Measurements from ENCODE around the gene TMTC3.
"Not testable (repeated sequence)": the region's sequence is repeated elsewhere in the genome, so short reads cannot be mapped to it uniquely, and the experiment has no call there.

TMTC3 gene

GRCh38 chr12:88141774-88142609, at the start of gene TMTC3, which contains the start of gene CEP290:
TSS of gene TMTC3 (plus strand) at chr12:88142307. CDS start at chr12:88148316, 6,009 bp downstream.
TSS of gene CEP290 (minus strand) at chr12:88142088. CDS start at chr12:88141307, 781 bp downstream.
- peak; percentile 97 for DNase-seq

GRCh38 chr12:88092771-88093170, 49.3 kb upstream of the TMTC3 start:
- no peak for DNase-seq

- no peak for DNase-seq
Measured at GRCh38 chr12:88093573-88093972, 48.5 kb upstream of the TMTC3 start.

GRCh38 chr12:88108021-88108420, 34.1 kb upstream of the TMTC3 start:
- DNase-seq = no peak

GRCh38 chr12:88111074-88111652, 30.9 kb upstream of the TMTC3 start:
- DNase-seq = peak; percentile 20

GRCh38 chr12:88113871-88114270, 28.2 kb upstream of the TMTC3 start:
- DNase-seq = no peak

- no peak for DNase-seq
Measured at GRCh38 chr12:88122666-88123065, 19.4 kb upstream of the TMTC3 start.

- DNase-seq = no peak
Measured at GRCh38 chr12:88127099-88127498, 15.0 kb upstream of the TMTC3 start.

- DNase-seq = no peak
Measured at GRCh38 chr12:88127855-88128254, 14.3 kb upstream of the TMTC3 start.

- DNase-seq = no peak
Measured at GRCh38 chr12:88132392-88132791, 9.7 kb upstream of the TMTC3 start.

GRCh38 chr12:88133181-88133580, 8.9 kb upstream of the TMTC3 start:
- not testable (repeated sequence) for DNase-seq

GRCh38 chr12:88139711-88140110, 2.4 kb upstream of the TMTC3 start:
- DNase-seq = not testable (repeated sequence)

- DNase-seq = no peak
Measured at GRCh38 chr12:88141425-88141773, 708 bp upstream of the TMTC3 start.

GRCh38 chr12:88142610-88142991, 494 bp downstream of the TMTC3 start:
- peak; percentile 4 for DNase-seq

- no peak for DNase-seq
Measured at GRCh38 chr12:88144037-88144436, 1.9 kb downstream of the TMTC3 start.

GRCh38 chr12:88144546-88145468, 2.7 kb downstream of the TMTC3 start:
- no peak for DNase-seq

GRCh38 chr12:88145567-88146505, 3.7 kb downstream of the TMTC3 start:
- DNase-seq = no peak

GRCh38 chr12:88150063-88150462, 8.0 kb downstream of the TMTC3 start:
- DNase-seq = no peak

GRCh38 chr12:88153959-88154358, 11.9 kb downstream of the TMTC3 start:
- DNase-seq = no peak

GRCh38 chr12:88156075-88156654, 14.1 kb downstream of the TMTC3 start:
- no peak for DNase-seq

GRCh38 chr12:88163371-88163770, 21.3 kb downstream of the TMTC3 start:
- no peak for DNase-seq

GRCh38 chr12:88166179-88166578, 24.1 kb downstream of the TMTC3 start:
- DNase-seq = no peak
